ENCODE measurements around the gene MBNL1. TPM values are rescaled to one million over a fixed set of nuclear protein-coding genes. Genes with fewer than 3 reads are reported as not detected.

Gene MBNL1
- total RNA-seq, 1 experiment from 2014 or later, result 200 TPM

GRCh38 chr3:152356870-152357276 is 88.1 kb downstream of the MBNL1 start:
- ChIA-PET RAD21 (ENCODE audit: low non-redundant PET in 1 of 2, low total read pairs in 2 of 2, uncharacterized antibody in 2 of 2, unreplicated experiment in 2 of 2) (no interaction called here), POLR2A (no interaction called here), CTCF (no interaction called here)

DNA sequence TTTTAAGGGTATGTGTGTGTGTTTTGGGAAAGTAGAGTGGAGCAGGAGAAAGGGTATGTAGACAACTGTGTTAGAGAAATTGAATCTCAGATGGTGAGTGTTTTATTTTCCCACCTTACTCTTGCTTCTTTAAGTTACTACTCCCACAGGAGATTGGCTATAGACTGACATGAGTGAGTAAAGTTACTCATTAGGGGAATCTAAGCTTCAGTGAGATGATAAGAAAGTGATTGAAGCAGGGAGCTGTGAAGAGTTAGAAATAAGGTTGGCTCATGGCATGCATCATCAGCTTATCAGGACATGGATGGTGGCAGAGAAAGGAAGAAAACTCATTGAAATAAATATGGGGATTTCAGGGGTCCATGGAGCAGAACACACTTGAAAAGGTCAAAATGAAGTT is 88.9 kb downstream of the MBNL1 start:
- POLR2A ChIA-PET, result no interaction called here
- Histone ChIP-seq H3K36me3 (ENCODE audit: control insufficient read depth in 1 of 2, insufficient read depth in 2 of 2, low read length in 2 of 2) (0 out of 4 replicates have a peak, but pooled peaks cover 0 to 3% of the 10 kb centered on the region in 2 experiments), H3K4me1 (ENCODE audit: control insufficient read depth in 1 of 2, insufficient read depth in 2 of 2, low read length in 2 of 2) (peaks cover 13 to 21% of the 10 kb centered on the region in 2 experiments), H3K9me3 (ENCODE audit: control insufficient read depth in 1 of 2, insufficient read depth in 1 of 2, low read depth in 1 of 2, low read length in 2 of 2) (no peaks in the 10 kb centered on the region), H3K4me2 (ENCODE audit: low read length) (no peak overlapping the region), H3K9ac (ENCODE audit: low read length) (no peak overlapping the region), H3K79me2 (ENCODE audit: insufficient read depth, low read length) (peaks cover 98% of the 10 kb centered on the region), H3K27ac (ENCODE audit: low read depth, low read length) (no peak overlapping the region), H2AFZ (ENCODE audit: low read depth, low read length, poor library complexity, severe bottlenecking) (no peak overlapping the region), H4K20me1 (ENCODE audit: insufficient read depth) (no peaks in the 10 kb centered on the region; the same call in 1 of the 2 replicates), H3K9me2 (ENCODE audit: insufficient read depth) (no peaks in the 10 kb centered on the region), H3K27me3 (ENCODE audit: insufficient read depth, low read length) (no peaks in the 10 kb centered on the region), H3K4me3 (replicated peaks in 1 of 2; ENCODE audit: low read depth in 1 of 2, low read length in 2 of 2) (no peak overlapping the region)
- intact Hi-C loops (cut with micrococcal nuclease), result no loop called here
- BruUV-seq (replicated peaks), result no TSS peak
- DNase-seq (ENCODE audit: low read depth, low spot score) (no peak), ATAC-seq (no peak)
- TF ChIP-seq EGR1 (IDR thresholded peaks at IDR 0.05; ENCODE audit: low read depth), result no peak
- no peak for TF ChIP-seq RAD21 (IDR thresholded peaks at IDR 0.05; ENCODE audit: low read depth)
- TF ChIP-seq EZH2phosphoT487 (IDR thresholded peaks at IDR 0.05; ENCODE audit: borderline replicate concordance), result no peak
- TF ChIP-seq POLR2AphosphoS5 (IDR thresholded peaks at IDR 0.05; ENCODE audit: low read depth, low read length), result no peak
- no peak for TF ChIP-seq REST (IDR thresholded peaks at IDR 0.05; ENCODE audit: low read depth)
- TF ChIP-seq, protein P1, sequence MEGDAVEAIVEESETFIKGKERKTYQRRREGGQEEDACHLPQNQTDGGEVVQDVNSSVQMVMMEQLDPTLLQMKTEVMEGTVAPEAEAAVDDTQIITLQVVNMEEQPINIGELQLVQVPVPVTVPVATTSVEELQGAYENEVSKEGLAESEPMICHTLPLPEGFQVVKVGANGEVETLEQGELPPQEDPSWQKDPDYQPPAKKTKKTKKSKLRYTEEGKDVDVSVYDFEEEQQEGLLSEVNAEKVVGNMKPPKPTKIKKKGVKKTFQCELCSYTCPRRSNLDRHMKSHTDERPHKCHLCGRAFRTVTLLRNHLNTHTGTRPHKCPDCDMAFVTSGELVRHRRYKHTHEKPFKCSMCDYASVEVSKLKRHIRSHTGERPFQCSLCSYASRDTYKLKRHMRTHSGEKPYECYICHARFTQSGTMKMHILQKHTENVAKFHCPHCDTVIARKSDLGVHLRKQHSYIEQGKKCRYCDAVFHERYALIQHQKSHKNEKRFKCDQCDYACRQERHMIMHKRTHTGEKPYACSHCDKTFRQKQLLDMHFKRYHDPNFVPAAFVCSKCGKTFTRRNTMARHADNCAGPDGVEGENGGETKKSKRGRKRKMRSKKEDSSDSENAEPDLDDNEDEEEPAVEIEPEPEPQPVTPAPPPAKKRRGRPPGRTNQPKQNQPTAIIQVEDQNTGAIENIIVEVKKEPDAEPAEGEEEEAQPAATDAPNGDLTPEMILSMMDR (IDR thresholded peaks at IDR 0.05 in 2 of 3, conservative IDR thresholded peaks at IDR 0.05 in 1 of 3; ENCODE audit: borderline replicate concordance in 1 of 3, insufficient read depth in 1 of 3, low read depth in 2 of 3, low read length in 2 of 3), result no peak
- no peak for TF ChIP-seq SIN3A (IDR thresholded peaks at IDR 0.05; ENCODE audit: low read depth)
- TF ChIP-seq POLR2A (IDR thresholded peaks at IDR 0.05; ENCODE audit: borderline replicate concordance, extremely low read depth, insufficient read depth, insufficient read length), result no peak
- TF ChIP-seq CBX3 (IDR thresholded peaks at IDR 0.05; ENCODE audit: low read depth), result no peak
- CTCF ChIA-PET, result no interaction called here
- RAD21 ChIA-PET (ENCODE audit: low non-redundant PET in 1 of 2, low total read pairs in 2 of 2, uncharacterized antibody in 2 of 2, unreplicated experiment in 2 of 2), result no interaction called here

More at GRCh38 chr3:152356870-152357276, 88.1 kb downstream of the MBNL1 start:
- Histone ChIP-seq H3K4me3 (replicated peaks in 1 of 2; ENCODE audit: low read depth in 1 of 2, low read length in 2 of 2) (no peak overlapping the region), H3K4me2 (ENCODE audit: low read length) (no peak overlapping the region), H3K4me1 (ENCODE audit: control insufficient read depth in 1 of 2, insufficient read depth in 2 of 2, low read length in 2 of 2) (peaks cover 13 to 21% of the 10 kb centered on the region in 2 experiments), H4K20me1 (ENCODE audit: insufficient read depth) (no peaks in the 10 kb centered on the region; the same call in 1 of the 2 replicates), H3K9me3 (ENCODE audit: control insufficient read depth in 1 of 2, insufficient read depth in 1 of 2, low read depth in 1 of 2, low read length in 2 of 2) (no peaks in the 10 kb centered on the region), H3K27me3 (ENCODE audit: insufficient read depth, low read length) (no peaks in the 10 kb centered on the region), H3K9me2 (ENCODE audit: insufficient read depth) (no peaks in the 10 kb centered on the region), H3K27ac (ENCODE audit: low read depth, low read length) (no peak overlapping the region), H2AFZ (ENCODE audit: low read depth, low read length, poor library complexity, severe bottlenecking) (no peak overlapping the region), H3K79me2 (ENCODE audit: insufficient read depth, low read length) (peaks cover 98% of the 10 kb centered on the region), H3K36me3 (ENCODE audit: control insufficient read depth in 1 of 2, insufficient read depth in 2 of 2, low read length in 2 of 2) (0 out of 4 replicates have a peak, but pooled peaks cover 0 to 3% of the 10 kb centered on the region in 2 experiments), H3K9ac (ENCODE audit: low read length) (no peak overlapping the region)
- DNase-seq (ENCODE audit: low read depth, low spot score), result no peak
- no peak for TF ChIP-seq EGR1 (IDR thresholded peaks at IDR 0.05; ENCODE audit: low read depth)
- no peak for TF ChIP-seq POLR2A (IDR thresholded peaks at IDR 0.05; ENCODE audit: borderline replicate concordance, extremely low read depth, insufficient read depth, insufficient read length)
- no peak for TF ChIP-seq ZFX (IDR thresholded peaks at IDR 0.05)
- TF ChIP-seq, protein P1 (IDR thresholded peaks at IDR 0.05 in 2 of 3, conservative IDR thresholded peaks at IDR 0.05 in 1 of 3; ENCODE audit: borderline replicate concordance in 1 of 3, insufficient read depth in 1 of 3, low read depth in 2 of 3, low read length in 2 of 3), result no peak
- no peak for ATAC-seq
- intact Hi-C loops (cut with micrococcal nuclease), result no loop called here
- no TSS peak for BruUV-seq (replicated peaks)
